GM10248 (cell line): ENCODE results near the gene CD2AP.

Experiments
- CTCF ChIA-PET: fragments of 300-600 bp; sonication (Branson Sonifier 250); formaldehyde crosslinking; extraction: SDS; loops from one replicate; lab custom pipeline; 2021; ENCODE audit warnings: antibody characterized with exemption; lab: Yijun Ruan, JAX
- POLR2A ChIA-PET: fragments of 350-650 bp; sonication (Branson Sonifier 250); formaldehyde crosslinking; extraction: SDS; loops from one replicate; lab custom pipeline; 2020; ENCODE audit warnings: antibody characterized with exemption; lab: Yijun Ruan, JAX
- DNase-seq: peaks from one replicate; pipeline ENCODE4 v3.0.0; 2012; ENCODE audit errors: extremely low spot score
- CTCF ChIP-seq: IDR thresholded peaks from 2 replicates; pipeline ENCODE4 v1.5.1; 2012; ENCODE audit warnings: mild to moderate bottlenecking, low read depth; ENCODE audit errors: extremely low read depth, missing control alignments, control extremely low read depth

The CD2AP gene

GRCh38 chr6:47451162-47451561 is 26.4 kb upstream of the CD2AP start:
- ChIA-PET POLR2A (no interaction called here), CTCF (interaction anchor here (1.2 kb wide), 1 partner anchor 14 kb away, joined by 4 read pairs; no protein-coding TSS in a partner anchor)
- DNase-seq, result no peak
- no peak for TF ChIP-seq CTCF

- TF ChIP-seq CTCF, result no peak
- POLR2A ChIA-PET, result interaction anchor here (0.6 kb wide), 1 partner anchor 26 kb away, joined by 4 read pairs; no protein-coding TSS in a partner anchor
- CTCF ChIA-PET, result interaction anchor here (0.8 to 1.6 kb wide), 2 partner anchors 25 to 38 kb away, joined by 3 read pairs; partner anchors contain the start of gene CD2AP
Observed at GRCh38 chr6:47452899-47453298, 24.7 kb upstream of the CD2AP start.

GRCh38 chr6:47453372-47453936 is 24.1 kb upstream of the CD2AP start:
- no peak for DNase-seq
- CTCF ChIA-PET, result interaction anchor here (0.8 kb wide), 1 partner anchor 24 kb away, joined by 3 read pairs; the partner anchor contains the start of gene CD2AP
- TF ChIP-seq CTCF, result no peak
- POLR2A ChIA-PET, result interaction anchor here (0.6 kb wide), 1 partner anchor 25 kb away, joined by 4 read pairs; no protein-coding TSS in a partner anchor

More at GRCh38 chr6:47452899-47453298, 24.7 kb upstream of the CD2AP start:
- DNase-seq, result no peak

GRCh38 chr6:47454713-47455396 is 22.7 kb upstream of the CD2AP start:
- TF ChIP-seq CTCF, result no peak
- POLR2A ChIA-PET, result no interaction called here
- no peak for DNase-seq
- CTCF ChIA-PET, result interaction anchor here (1.1 kb wide), 1 partner anchor 41 kb away, joined by 3 read pairs; no protein-coding TSS in a partner anchor

- DNase-seq, result no peak
- ChIA-PET POLR2A (no interaction called here), CTCF (interaction anchor here (1.1 kb wide), 1 partner anchor 42 kb away, joined by 3 read pairs; no protein-coding TSS in a partner anchor)
- TF ChIP-seq CTCF, result no peak
Observed at GRCh38 chr6:47455533-47456209, 21.9 kb upstream of the CD2AP start.

- POLR2A ChIA-PET, result interaction anchor here (0.7 kb wide), 1 partner anchor 30 kb away, joined by 3 read pairs; no protein-coding TSS in a partner anchor
- TF ChIP-seq CTCF, result no peak
- CTCF ChIA-PET, result no interaction called here
- no peak for DNase-seq
Observed at GRCh38 chr6:47456536-47456975, 21.0 kb upstream of the CD2AP start.
